OCI-LY7 (cell line): Measurements from ENCODE around the gene ERO1A.

ENCODE experiments used
- CTCF ChIP-seq: fragments of 200-600 bp; sonication (generic); conservative IDR thresholded peaks from 2 replicates; pipeline ENCODE4 v1.5.1; 2014; ENCODE audit warnings: mild to moderate bottlenecking, antibody characterized with exemption, low read length, moderate library complexity, mixed read lengths
- EZH2phosphoT487 ChIP-seq: fragments of 200-600 bp; sonication (generic); IDR thresholded peaks from 2 replicates; pipeline ENCODE4 v1.6.1; 2018; ENCODE audit warnings: low read depth, borderline replicate concordance, mild to moderate bottlenecking, mixed run types, antibody characterized with exemption, low read length, moderate library complexity, mixed read lengths

GRCh38 chr14:52678591-52678990 lies 16.8 kb downstream of the ERO1A start:
- TF ChIP-seq CTCF (peak; percentile 72), EZH2phosphoT487 (no peak)
